Measurements from ENCODE around the gene FAM180B.
"Not testable (repeated sequence)": the region's sequence is repeated elsewhere in the genome, so short reads cannot be mapped to it uniquely, and the experiment has no call there.

FAM180B gene, protein sequence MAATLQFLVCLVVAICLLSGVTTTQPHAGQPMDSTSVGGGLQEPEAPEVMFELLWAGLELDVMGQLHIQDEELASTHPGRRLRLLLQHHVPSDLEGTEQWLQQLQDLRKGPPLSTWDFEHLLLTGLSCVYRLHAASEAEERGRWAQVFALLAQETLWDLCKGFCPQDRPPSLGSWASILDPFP

DNA sequence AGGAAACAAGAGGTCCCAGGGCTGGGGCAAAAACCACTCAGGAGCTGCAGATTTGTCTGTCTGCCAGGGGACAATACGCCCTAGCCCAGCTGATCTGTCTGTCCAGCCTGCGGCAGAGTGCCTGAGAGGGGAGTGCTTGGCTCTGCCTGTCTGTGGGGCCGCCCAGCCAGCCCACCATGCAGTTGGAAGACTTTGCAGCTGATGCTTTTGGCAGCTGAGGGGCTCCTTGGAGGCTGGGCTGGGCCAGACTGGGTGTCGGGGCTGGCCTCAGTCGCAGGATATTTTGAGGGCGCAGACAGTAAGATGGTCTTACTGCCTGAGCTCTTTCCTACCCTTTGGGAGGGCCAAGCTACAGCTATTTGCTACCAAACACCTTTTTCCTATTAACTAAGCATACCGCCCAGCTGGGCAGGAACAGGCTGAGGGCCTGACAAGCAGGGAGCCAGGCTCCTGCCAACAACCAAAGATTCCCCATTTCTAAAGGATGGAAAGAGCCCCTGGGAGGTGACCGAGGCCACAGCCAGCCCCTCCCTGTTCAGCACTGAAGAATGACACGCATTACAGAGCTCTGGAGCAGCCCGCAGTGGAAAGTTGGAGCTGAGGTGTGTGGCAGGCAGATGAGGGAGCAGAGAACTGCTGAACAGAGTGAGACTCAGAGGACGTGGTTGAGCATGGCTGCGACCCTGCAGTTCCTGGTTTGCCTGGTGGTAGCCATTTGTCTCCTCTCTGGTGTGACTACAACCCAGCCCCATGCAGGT lies at the start of gene FAM180B:
TSS of gene FAM180B (plus strand) at position 581 of the 758 bp plus-strand sequence. CDS start at position 672, 91 bp downstream.
- peak; percentile 23 for DNase-seq (ENCODE audit: low read depth)

DNA sequence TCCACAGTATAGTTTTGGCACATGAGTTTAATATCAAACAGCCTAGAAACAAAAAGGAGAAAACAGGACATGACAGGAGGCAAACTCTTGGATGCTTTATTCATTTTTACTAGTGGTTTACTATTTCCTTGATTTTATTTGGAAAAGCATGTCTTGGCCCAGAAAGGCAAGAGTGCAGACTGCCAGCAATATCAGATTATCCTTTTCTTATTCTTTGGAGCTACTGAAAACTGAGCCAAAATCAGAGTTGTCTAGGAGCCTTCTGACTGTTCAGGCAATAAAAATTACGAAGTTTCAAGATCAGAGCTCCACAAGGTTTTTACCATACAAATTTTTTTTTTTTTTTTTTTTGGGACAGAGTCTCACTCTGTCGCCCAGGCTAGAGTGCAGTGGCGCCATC lies 49.6 kb upstream of the FAM180B start:
- no peak for DNase-seq (ENCODE audit: low read depth)

DNA sequence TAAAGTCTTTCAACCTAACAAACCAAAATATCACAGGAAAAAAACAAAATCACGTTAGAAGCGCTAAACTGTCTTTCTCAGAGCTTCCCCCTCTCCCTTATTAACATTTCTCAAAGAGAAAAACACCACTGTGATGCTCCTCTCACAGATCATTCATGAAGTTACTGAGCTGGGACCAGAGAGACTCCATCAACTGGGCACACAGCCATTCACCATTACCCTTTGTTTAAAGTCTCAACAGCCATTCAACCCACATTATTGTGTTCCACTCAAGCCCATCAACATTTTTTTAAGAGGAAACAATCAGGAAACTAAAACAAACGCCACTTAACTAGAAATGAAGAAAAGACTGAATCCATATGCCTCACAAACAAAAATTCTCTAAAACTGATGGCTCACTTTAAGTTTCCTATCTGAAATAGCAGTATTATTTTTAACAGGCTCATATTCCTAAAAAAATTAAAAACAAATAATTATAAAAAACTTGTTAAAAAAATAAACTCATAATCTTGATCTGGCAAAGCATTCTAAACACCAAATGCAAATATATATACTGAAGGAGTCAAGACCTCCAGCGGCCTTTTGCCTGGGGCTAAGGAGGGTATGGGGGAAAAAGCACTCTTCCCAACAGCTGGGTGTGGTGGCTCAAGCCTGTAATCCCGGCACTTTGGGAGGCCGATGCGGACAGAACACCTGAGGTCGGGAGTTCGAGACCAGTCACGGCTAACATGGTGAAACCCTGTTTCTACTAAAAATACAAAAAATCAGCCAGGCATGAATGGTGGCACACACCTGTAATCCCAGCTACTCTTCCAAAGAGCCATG lies 47.5 kb upstream of the FAM180B start:
- DNase-seq (ENCODE audit: low read depth): no peak

DNA sequence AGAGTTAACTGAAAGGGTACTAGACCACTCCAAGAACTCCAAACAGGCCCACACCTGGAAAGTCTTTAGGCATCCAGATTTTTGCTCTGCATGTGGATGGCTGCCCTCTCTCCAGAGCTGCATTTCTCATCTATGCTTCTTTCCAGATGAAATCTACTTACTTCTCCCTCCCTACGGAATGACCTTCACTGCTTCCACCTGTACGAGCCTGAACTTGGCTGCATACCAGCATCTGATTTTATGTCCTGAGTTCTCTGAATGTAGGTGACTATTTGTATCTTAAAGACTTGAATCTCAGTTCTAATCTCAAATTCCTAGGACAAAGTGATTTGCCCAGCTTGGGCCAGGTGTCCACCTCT lies 46.8 kb upstream of the FAM180B start:
- no peak for DNase-seq (ENCODE audit: low read depth)

DNA sequence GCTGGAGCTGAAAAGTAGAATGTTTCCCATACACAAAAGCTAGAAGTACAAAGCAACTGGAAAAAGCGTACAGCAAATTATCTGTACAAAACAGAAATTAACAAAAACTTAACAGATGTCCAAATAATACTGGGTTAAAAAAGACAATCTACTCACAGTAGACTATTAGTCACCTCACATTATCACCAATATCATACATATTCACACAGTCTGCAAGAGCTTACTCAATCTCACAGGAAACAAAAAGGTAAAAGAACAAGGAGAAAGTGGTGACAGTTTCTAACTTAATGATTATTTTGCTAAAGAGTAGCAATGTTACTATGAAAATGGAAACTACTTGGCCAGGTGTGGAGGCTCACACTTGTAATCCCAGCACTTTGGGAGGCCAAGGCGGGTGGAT lies 45.4 kb upstream of the FAM180B start:
- no peak for DNase-seq (ENCODE audit: low read depth)

DNA sequence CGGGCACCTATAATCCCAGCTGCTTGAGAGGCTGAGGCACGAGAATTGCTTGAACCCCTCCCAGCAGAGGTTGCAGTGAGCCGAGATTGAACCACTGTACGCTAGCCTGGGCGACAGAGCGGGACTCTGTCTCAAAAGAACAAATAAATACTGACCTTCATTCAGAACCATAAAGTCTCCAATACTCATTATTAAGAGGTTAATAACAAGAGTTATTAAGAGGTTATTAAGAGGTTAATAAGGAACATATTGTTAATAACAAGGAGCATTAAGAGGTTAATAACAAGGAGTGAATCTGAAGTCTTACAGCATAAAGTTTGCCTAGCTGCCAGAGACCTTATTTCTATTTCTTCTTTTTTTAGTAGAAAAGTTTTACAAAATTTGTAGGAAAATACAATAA lies 41.2 kb upstream of the FAM180B start:
- DNase-seq (ENCODE audit: low read depth): no peak

DNA sequence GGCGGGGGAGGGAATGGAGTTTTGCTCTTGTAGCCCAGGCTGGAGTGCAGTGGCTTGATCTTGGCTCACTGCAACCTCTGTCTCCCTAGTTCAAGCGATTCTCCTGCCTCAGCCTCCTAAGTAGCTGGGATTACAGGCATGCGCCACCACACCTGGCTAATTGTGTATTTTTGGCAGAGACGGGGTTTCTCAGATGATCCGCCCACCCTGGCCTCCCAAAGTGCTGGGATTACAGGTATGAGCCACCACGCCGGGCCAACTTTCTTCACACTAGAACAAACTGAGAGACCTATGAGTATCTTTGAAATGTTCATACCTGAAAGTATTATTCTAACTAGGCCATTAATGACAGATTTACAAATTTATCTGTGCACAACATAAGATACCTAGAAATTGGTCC lies 40.2 kb upstream of the FAM180B start:
- not testable (repeated sequence) for DNase-seq (ENCODE audit: low read depth)

DNA sequence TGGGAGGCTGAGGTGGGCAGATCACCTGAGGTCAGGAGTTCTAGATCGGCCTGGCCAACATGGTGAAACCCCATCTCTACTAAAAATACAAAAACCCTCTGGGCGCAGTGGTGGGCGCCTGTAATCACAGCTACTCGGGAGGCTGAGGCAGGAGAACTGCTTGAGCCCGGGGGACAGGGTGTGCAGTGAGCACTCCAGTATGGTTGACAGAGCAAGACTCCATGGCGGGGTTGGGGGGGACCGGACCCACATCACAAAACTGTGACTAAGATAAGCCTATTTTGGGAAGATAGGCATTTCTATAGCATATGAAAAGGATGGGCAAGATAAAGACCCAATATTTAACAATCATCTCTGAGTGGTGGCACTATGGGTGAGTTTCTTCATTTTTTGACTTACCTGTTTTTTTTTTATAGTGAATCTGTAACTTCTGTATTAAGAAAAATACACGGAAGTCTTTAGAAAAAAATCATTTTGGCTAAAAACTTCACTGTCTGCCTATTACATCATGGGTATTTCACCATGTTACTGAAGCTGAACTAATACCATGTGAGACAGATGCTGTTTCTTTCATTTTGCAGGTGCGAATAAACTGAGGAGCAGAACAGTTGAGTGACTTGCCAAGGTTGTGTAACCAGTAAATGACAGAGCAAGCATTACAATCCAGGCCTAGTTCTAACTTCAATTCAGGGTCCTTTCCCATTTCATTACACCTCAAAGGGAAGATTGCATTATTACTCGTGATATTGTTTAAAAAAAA lies 36.0 kb upstream of the FAM180B start:
- no peak for DNase-seq (ENCODE audit: low read depth)

DNA sequence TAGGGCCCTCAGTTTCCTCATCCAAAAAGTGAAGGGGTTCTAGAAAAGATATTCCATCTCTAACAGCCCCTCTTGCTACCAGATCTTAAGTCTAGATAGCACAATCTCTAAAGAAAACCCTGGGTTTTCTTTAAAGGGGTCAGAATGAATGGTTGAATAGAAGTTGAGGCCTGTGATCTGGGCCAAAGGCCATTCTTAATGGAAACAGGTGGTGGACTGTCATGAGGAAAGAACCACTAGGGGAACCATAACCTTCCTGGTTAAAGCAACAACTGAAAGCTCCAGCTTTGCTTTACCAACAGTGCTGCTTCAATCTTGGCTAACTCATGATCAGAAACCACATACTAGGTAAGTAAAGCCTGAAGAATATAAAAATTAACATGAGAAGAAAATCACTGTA lies 35.4 kb upstream of the FAM180B start:
- no peak for DNase-seq (ENCODE audit: low read depth)

DNA sequence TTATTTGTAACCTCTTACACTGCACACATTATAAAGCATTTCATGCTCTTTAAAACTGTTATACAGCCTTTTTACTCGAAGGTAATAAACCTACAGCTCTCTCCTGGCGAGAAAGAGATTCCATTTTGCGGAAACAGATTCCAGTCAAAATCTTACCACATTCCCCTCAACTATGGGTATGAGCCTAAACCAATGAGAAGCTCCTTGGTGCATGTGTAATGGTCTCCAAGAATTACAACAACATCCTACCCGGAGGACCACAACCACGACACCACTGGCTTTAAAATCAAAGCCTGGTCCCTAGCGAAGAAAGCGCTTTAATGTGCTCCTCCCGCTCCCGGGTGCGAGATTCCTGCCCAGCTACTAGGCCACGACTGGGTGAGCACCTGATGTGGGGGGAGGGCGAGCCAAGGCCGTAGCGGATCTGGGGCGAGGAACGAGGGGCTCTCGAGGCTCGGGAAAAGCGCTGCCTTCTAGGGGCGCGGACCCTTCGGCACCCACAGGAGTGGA lies 34.4 kb upstream of the FAM180B start:
- peak; percentile 44 for DNase-seq (ENCODE audit: low read depth)

DNA sequence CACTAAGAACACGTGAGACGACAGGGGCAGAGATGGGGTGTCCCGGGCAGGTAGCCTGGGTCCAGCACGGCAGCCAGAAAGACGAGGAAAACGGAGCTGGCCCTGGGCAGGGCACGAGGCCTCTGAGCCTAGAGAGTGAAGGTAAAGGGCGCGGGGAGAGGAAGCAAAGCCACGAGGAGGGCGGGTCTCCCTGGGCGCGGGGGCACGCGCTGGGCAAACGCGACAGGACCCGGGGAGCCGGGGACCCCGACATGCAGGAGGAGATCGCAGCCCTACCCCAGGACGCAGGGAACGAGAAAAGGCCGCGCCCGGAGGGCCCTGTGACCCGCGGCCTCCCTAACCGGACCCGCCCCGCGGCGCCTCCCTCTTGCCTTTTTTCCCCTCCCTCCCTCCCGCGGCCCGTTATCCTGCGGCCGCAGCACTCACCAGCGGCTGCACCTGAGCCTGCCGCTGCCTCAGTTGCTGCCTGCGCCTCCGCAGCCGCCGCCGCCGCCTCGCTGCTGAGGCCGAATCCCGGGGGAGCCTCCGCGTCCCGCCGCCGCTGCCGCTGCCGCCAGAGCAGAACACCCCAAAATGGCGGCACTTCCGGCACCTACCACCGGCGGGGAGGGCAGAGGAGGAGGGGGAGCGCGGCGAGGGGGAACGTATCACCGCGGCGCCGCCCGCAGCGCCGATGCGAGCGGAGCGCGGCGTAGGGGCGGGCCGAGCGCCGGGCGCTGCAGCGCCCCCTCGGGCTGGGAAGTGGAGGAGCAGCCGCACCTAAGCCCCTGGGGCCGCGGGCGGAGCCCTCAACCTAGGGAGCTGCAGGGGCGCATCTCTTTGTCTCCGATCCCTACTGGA lies 33.7 kb upstream of the FAM180B start, which contains the start of gene CELF1:
TSS of gene CELF1 (minus strand) at position 567 of the 840 bp plus-strand sequence. CDS start 53,609 bp downstream, outside the sequence.
- peak; percentile 87 for DNase-seq (ENCODE audit: low read depth)

DNA sequence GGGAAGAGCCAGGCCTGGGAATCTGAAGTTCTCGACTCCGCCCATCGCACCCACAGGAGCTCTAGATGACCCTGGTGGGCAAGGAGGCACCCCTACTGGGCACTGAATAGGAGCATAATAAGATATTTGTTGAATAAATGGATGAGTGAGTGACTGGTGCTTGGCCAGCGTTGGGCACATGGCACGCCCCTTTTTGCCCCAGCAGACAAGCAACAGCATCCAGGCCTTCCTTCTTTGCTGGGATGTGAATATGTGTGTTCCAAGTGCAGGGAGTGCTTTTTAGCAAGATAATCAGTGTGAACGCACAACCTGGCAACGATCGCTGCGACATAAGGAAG lies 33.1 kb upstream of the FAM180B start:
- DNase-seq (ENCODE audit: low read depth): peak; percentile 29

DNA sequence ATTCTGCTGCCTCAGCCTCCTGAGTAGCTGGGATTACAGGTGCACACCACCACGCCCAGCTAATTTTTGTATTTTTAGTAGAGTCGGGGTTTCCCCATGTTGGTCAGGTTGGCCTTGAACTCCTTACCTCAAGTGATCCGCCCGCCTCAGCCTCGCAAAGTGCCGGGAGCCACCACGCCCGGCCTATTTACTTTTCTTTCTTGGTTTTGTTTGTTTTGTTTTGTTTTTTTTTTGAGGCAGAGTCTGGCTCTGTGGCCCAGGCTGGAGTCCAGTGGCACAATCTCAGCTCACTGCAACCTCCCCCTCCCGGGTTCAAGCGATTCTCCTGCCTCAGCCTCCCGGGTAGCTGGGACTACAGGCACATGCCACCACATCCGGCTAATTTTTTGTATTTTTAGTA lies 29.5 kb upstream of the FAM180B start:
- DNase-seq (ENCODE audit: low read depth): not testable (repeated sequence)

DNA sequence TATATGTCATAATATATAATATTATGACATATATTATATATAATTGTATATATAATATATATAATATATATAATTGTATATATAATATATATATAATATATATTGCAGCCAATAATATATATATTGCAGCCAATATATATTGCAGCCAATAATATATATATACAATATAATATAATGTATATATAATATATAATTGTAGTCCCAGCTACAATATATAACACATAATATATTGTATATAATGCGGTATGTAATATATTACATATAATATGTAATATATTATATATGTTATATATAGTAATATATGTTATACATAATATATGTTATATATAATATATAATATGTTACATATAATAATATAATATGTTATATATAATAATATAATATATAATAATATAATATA lies 27.8 kb upstream of the FAM180B start:
- no peak for DNase-seq (ENCODE audit: low read depth)

DNA sequence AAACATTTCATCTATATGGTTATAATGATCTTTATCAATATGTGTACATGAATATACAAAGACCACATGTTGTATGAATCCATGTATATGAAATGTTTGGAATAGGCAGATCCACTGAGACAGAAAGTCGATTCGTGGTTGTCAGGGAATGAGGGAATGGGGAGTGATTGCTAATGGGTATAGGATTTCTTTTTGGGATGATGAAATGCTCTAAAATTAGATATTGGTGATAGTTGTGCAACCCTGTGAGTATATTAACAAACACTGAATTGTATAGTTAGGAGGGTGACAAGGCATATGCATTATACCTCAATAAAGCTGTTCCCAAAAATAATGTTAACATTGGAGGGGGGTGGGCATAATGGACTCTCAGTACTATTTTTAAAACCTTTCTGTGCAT lies 26.1 kb upstream of the FAM180B start:
- peak; percentile 68 for DNase-seq (ENCODE audit: low read depth)

DNA sequence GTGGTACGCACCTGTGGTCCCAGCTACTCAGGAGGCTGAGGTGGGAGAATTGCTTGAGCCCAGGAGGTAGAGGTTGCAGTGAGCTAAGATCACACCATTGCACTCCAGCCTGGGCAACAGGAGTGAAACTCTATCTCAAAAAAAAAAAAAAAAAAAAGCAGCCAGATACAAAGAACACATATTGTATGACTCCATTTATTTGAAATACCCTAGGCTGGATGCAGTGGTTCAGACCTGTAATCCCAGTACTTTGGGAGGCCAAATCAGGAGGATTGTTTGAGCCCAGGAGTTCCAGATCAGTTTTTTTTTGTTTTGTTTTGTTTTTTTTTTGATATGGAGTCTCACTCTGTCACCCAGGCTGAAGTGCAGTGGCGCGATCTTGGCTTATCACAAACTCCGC lies 24.1 kb upstream of the FAM180B start:
- not testable (repeated sequence) for DNase-seq (ENCODE audit: low read depth)

DNA sequence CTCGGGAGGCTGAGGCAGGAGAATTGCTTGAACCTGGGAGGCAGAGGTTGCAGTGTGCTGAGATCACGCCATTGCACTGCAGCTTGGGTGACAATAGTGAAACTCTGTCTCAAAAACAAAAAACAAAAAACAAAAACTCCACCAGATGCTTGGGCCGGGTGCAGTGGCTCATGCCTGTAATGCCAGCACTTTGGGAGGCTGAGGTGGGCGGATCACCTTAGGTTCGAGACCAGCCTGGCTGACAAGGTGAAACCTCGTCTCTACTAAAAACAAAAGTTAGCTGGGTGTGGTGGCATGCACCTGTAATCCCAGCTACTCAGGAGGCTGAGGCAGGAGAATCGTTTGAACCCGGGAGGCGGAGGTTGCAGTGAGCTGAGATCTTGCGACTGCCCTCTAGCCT lies 22.1 kb upstream of the FAM180B start:
- not testable (repeated sequence) for DNase-seq (ENCODE audit: low read depth)

DNA sequence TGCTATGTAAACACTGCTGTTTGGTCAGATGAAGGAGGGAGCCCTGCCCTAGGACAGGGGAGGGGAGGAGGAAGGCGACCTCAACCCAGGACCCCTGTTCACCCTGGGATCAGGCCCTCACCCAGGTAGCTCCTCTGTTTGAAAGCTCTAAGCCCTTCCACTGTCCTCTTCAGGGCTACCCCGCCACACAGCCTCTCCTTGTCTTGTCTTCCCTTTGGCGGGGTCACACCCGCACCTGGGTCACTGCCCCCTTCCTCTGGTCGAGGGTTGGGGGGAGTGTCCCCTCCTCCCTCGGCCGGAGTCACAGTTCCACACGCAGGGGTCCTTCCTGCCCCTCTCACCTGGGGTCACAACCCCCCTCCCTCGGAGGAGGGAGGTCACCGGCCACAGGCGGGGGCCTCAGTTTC lies 21.5 kb upstream of the FAM180B start:
- no peak for DNase-seq (ENCODE audit: low read depth)

DNA sequence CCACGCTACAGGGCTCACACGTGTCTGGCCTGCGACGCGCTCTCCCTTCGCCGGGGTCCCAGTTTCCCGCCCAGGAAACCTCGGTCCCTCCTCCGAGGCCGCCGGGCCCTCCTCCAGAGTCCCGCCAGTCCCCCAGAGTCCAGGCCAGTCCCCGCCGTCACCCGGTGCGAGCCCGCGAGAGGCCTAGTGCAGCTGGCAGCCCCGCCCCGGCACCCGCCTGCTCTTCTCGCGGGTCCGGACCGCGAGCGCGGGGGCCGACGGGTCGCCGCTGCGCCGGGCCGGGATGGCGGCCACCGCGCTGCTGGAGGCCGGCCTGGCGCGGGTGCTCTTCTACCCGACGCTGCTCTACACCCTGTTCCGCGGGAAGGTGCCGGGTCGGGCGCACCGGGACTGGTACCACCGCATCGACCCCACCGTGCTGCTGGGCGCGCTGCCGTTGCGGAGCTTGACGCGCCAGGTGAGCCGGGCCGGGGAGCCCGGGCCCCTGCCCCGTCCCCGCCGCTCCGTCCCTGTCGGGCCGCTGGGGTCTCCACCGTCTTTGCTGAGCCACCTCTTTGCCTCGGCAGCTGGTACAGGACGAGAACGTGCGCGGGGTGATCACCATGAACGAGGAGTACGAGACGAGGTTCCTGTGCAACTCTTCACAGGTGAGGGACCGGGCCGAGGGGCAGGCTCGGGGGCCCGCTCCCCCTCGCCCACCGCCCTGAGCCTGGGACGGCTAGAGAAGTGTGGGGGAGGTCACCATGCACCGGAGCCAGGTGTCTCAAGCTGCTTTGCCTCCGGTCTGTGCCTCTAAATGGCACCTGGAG lies 20.9 kb upstream of the FAM180B start, which contains the start of gene PTPMT1:
TSS of gene PTPMT1 (plus strand) at position 260 of the 809 bp plus-strand sequence. CDS start at position 284, 24 bp downstream.
- peak; percentile 71 for DNase-seq (ENCODE audit: low read depth)

DNA sequence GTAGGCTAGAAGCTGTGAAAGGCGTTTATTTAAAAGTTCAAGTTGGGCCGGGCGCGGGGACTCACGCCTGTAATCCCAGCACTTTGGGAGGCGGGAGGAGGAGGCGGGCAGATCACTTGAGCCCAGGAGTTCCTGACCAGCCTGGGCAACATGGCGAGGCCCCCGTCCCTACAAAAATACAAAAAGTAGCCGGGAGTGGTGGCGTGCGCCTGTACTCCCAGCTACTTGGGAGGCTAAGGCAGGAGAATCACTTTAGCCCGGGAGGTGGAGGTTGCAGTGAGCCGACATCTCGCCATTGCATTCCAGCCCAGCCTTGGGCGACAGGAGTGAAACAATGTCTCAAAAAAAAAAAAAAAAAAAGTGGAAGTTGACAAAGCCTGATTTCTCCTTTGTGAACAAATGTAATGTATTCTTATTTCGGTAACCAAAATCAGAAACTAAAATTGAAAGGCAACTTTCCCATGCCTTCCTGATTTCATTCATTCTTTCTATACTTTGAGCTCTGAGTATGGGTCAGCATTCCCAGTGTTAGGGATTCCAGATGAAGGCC lies 20.3 kb upstream of the FAM180B start:
- no peak for DNase-seq (ENCODE audit: low read depth)

Measured in fibroblast of gingiva (primary cell).